HG03354 (cell line): Measurements from ENCODE around the gene SNRNP200.

Experiments used
- ATAC-seq: cut with Tn5 transposase; IDR thresholded peaks from one replicate; pipeline ENCODE4 v1.9.1; 2021; ENCODE audit warnings: mild to moderate bottlenecking; ENCODE audit not compliant: unreplicated experiment, poor library complexity, severe bottlenecking

SNRNP200 gene

GRCh38 chr2:96233436-96233835, 71.9 kb downstream of the SNRNP200 start:
- ATAC-seq, result no peak

GRCh38 chr2:96231316-96231715, 74.0 kb downstream of the SNRNP200 start:
- no peak for ATAC-seq

- peak; percentile 75 for ATAC-seq
These were observed 80.3 kb downstream of the SNRNP200 start for GRCh38 chr2:96225016-96225533.
